Left cardiac atrium (tissue), 4 donors: ENCODE results near the gene CMIP. TPM values are rescaled to one million over a fixed set of nuclear protein-coding genes. Genes with fewer than 3 reads are reported as not detected.

Source experiments
- ATAC-seq, 2 donors: fragments of 200-7000 bp; cut with Tn5 transposase; one replicate each; pipeline ENCODE4 v1.9.1; 2020; ENCODE audit warnings: mild to moderate bottlenecking in 2 of 2, moderate library complexity in 2 of 2
- DNase-seq: peaks from one replicate; pipeline ENCODE4 v3.0.0-alpha.2; 2020
- intact Hi-C, 2 donors: fragments of 100-400 bp; cut with DNase I; formaldehyde crosslinking; loops; one replicate each; pipeline versions ENCODE4 v1.14.1 to v1.15.1; 2022 to 2023
- total RNA-seq, 2 donors: library from RNA; stranded (reverse); fragmentation: NEBNext Ultra II Directional; extraction: Animal tissue kit (Norgen Biotek cat#: 25700); gene quantifications; one replicate each; pipeline ENCODE4 v1.2.1, GENCODE V29; 2021
- donor health status: DM: no; HTN: yes; CAD: no.
- donor health status: DM: no; HTN: yes; CAD: no; lungs with severe emphysema.
- donor health status: DM: yes; HTN: yes; CAD: no.
- donor health status: Dilated cardiomyopathy.

Gene CMIP
- total RNA-seq, 2 donors from 2014 or later: 18.1 to 34.9 TPM

DNA sequence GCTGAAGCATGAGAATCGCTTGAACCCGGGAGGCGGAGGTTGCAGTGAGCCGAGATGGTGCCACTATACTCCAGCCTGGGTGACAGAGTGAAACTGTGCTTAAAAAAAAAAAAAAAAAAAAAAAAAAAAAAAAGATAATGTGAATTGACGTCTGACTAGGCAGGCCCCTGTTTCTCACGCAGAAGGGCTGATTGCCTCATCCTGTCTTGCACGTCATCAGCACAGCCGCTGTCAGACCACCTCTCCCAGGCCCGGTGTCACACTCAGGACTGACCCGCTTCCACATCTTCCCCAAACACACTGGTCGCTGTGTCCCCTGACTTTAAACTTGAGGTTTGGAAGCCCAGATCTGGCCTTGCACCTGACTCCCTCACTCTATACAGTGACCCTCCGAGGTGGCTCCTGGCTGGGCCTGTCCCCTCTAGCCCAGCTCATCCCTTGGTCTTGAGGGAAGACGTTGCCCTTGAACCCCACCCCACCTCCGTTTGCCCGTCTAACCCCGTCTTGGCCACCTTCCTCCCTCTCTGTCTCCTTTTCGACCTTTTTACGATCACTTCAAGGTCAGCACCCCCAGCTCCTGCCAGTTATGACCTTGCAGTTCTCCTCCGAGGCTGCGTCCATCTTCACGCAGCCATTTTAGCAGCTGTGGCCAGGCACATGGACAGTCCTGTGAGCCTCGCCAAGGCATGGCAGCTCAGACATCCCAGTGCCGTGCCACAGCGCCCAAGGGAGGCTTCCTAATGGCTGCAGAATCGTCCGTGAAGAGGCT is 184.6 kb downstream of the CMIP start:
- no peak for ATAC-seq
- intact Hi-C loops: loop anchor here in 1 of 2 donors (10.0 kb wide), 1 partner anchor 66 kb away; no protein-coding TSS in a partner anchor

GRCh38 chr16:81629896-81630634 is 185.5 kb downstream of the CMIP start:
- DNase-seq: no peak
- intact Hi-C loops: loop anchor here in 1 of 2 donors (10.0 kb wide), 1 partner anchor 65 kb away; no protein-coding TSS in a partner anchor
- ATAC-seq: no peak

More for the DNA sequence above, 184.6 kb downstream of the CMIP start:
- no peak for DNase-seq

- no peak for DNase-seq
- ATAC-seq: no peak
- intact Hi-C loops: no loop called here
These were observed 186.0 kb downstream of the CMIP start for GRCh38 chr16:81630635-81631031.

GRCh38 chr16:81632392-81633146 is 188.0 kb downstream of the CMIP start:
- DNase-seq (no peak), ATAC-seq (peak; percentile 25 to 31)
- intact Hi-C loops: no loop called here

DNA sequence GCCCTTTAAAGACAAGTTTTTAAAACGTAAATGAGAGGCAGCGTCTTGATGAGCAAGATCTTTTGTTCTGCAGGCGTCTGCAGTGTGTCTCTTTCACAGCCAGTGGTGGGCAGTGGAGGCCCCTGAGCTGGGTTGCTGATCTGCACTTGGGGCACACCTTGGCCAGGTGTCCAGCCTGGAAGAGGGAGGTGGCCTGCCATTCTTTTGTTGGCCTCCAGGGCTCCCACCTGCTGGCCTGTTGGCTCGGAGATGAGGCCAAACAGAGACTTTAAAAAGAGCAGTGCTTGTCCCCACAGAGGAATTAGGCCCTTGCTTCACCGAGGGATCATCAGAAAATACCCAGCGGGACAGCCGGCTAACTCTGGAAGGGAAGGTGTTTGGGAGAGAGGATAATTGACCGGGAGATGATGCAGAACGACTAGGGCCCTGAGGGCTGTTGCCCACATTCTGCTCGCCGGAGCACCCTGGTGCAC is 188.6 kb downstream of the CMIP start:
- intact Hi-C loops: no loop called here
- ATAC-seq: no peak
- DNase-seq: no peak

- intact Hi-C loops: no loop called here
- DNase-seq (no peak), ATAC-seq (no peak)
These were observed 189.2 kb downstream of the CMIP start for GRCh38 chr16:81633680-81634379.

GRCh38 chr16:81634380-81635062 is 189.9 kb downstream of the CMIP start:
- ATAC-seq (no peak), DNase-seq (no peak)
- intact Hi-C loops: no loop called here

DNA sequence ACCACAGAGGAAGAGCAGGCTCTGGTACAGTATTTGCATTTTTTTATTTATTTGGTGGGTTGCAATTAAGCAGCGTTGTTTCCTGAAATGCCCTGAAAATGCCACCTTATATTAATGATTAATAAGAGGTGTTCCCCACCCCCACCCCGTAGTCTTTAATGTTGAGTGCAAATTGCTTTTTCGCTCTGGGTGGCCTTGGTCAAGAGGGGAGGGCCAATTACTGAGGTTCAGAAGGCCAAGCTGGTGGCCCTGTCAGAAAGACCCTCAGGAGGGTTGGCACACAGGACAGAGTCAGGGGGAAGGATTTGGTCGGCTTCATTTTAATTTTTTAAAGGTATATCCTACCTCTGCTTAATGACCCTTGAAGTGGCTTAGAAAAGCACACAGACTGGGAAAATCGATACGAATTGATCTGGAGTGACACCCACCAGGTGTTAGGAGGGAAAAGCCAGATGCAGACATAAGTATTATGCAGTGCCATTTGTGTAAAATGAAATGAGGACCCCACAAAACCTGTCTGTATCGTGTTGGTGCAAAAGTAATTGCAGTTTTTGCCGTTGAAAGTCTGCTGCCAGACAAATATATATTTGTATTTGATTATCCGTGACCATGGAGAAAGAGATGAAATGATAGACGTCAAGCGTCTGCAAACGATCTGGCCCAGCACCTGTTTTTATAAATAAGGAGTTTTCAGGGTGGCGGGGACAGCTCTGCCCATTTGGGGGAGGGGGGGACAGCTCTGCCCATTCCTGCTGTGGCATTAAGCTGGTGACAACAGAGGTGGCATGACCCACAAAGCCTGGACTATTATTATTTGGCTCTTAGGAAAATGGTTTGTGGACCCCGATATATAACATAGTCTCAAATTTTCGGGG is 190.7 kb downstream of the CMIP start:
- ATAC-seq (no peak), DNase-seq (no peak)

GRCh38 chr16:81636298-81636993 is 191.8 kb downstream of the CMIP start:
- ATAC-seq (no peak), DNase-seq (no peak)
- intact Hi-C loops: no loop called here

More for the DNA sequence above, 190.7 kb downstream of the CMIP start:
- intact Hi-C loops: no loop called here

GRCh38 chr16:81637336-81638235 is 193.0 kb downstream of the CMIP start:
- intact Hi-C loops: no loop called here
- DNase-seq (no peak), ATAC-seq (no peak)

- DNase-seq (no peak), ATAC-seq (no peak)
- intact Hi-C loops: no loop called here
These were observed 193.8 kb downstream of the CMIP start for GRCh38 chr16:81638286-81638945.

- intact Hi-C loops: no loop called here
- DNase-seq (no peak), ATAC-seq (peak in 1 of 2 donors; percentile 17)
These were observed 194.7 kb downstream of the CMIP start for GRCh38 chr16:81639348-81639747.

DNA sequence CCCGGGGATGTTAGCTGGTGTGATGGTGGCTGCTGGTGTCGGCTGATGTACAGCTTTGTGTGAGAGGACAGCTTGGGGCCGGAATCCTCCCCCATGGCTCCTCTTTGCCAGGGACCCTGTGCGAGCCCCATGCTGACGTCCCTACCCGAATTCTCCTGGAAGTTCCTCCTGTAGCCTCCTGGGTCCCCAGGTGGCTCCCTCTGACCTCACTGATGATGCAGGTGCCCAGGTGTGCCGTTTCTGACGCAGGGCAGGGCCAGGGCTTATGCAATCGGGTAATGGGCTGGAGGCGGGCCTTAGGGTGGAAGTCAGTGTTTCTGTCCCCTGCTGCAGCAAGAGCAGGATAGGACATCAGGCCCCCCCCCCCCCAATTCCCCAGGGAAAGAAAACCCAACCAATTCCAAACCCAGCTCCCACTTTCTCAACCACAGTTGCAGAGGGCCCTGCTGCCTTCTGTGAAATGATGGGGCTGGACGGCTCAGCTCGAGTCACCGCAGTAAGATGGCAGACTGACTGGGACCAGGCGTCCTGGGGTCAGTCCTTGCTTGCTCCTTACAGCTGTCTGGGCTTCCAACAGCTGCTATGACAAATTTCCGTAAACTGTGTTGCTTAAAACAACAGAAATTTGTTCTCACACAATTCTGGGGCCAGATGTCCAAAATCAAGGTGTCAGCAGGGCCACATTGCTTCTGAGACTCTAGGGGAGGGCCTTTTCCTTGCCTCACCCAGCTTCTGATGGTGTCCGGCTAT is 195.5 kb downstream of the CMIP start:
- ATAC-seq (no peak), DNase-seq (no peak)
- intact Hi-C loops: no loop called here

DNA sequence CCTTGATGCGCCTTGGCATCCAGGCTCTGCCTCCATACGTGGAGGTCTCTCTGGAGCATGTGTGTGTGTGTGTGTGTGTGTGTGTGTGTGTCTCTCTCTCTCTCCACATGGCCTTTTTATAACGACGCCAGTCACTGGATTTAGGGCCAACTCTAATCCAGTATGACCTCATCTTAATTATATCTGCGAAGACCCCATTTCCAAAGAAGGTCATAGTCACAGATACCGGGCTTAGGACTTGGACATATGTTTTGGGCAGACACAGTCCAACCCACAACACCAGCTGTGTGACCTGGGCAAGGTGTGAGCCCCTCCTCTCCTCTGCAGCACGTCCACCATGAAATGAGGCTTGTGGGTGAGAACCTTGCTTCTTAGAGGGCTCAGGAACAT is 196.1 kb downstream of the CMIP start:
- ATAC-seq (no peak), DNase-seq (no peak)

More for the DNA sequence above, 196.1 kb downstream of the CMIP start:
- intact Hi-C loops: no loop called here
